Ovary (tissue), 9 donors: ENCODE results near the gene TRIM28. TPM values are rescaled to one million over a fixed set of nuclear protein-coding genes. Genes with fewer than 3 reads are reported as not detected.

Experiments used
- DNase-seq, 5 donors: peaks; one replicate each; pipeline ENCODE4 v3.0.0-alpha.2; 2019 to 2020
- H3K27ac ChIP-seq, 2 donors: fragments of 200-600 bp; one replicate each; pipeline versions ENCODE4 v1.5.1 to v1.8.0; 2019 to 2022
- H3K27me3 ChIP-seq: fragments of 200-600 bp; one replicate; pipeline ENCODE4 v1.8.0; 2022
- H3K36me3 ChIP-seq: fragments of 200-600 bp; sonication (generic); one replicate; pipeline ENCODE4 v1.5.1; 2019
- H3K4me1 ChIP-seq: one replicate; pipeline ENCODE4 v1.8.1; 2013; ENCODE audit warnings: mild to moderate bottlenecking, moderate library complexity; ENCODE audit not compliant: insufficient read depth
- H3K4me3 ChIP-seq: fragments of 200-600 bp; sonication (generic); one replicate; pipeline ENCODE4 v1.5.1; 2017
- H3K9me3 ChIP-seq, 2 donors: fragments of 200-600 bp in 1 of 2; sonication (generic) in 1 of 2; one replicate each; pipeline versions ENCODE4 v1.5.1 to v1.8.1; 2013 to 2019; ENCODE audit warnings: mild to moderate bottlenecking in 1 of 2, moderate library complexity in 1 of 2
- EP300 ChIP-seq: sonication (generic); formaldehyde crosslinking; IDR thresholded peaks from one replicate; pipeline ENCODE4 v1.6.1; 2017; ENCODE audit warnings: antibody characterized with exemption
- POLR2A ChIP-seq: fragments of 450-650 bp; IDR thresholded peaks from one replicate; pipeline ENCODE4 v1.6.1; 2017; ENCODE audit warnings: antibody characterized with exemption, mild to moderate bottlenecking, moderate library complexity
- WGBS, 3 donors: extraction: QIAGEN DNeasy Blood & Tissue Kit in 1 of 3; methylation state at CpG; one replicate each; pipeline versions ENCODE4 v1.1.5 to v1.1.7; 2013 to 2017; 5-methylcytosine and 5-hydroxymethylcytosine counted together
- intact Hi-C, 4 donors: fragments of 100-400 bp; cut with DNase I; formaldehyde crosslinking; loops; one replicate each; pipeline versions ENCODE4 v1.11.0 to v1.15.1; 2022 to 2023
- polyA plus RNA-seq, 2 donors: library from polyadenylated mRNA; stranded (reverse); fragments of 200-250 nt in 1 of 2; fragments of 350-450 nt in 1 of 2; fragmentation: Illumina TruSeq in 1 of 2; extraction: RNeasy Lipid Tissue Mini Kit (QIAGEN cat#74804) in 1 of 2; gene quantifications; one replicate each; pipeline ENCODE4 v1.2.3, GENCODE V29; 2013 to 2014
- total RNA-seq, 7 donors: library from RNA; depleted of rRNA in 2 of 7; stranded (reverse); fragments of >200 nt in 2 of 7; fragmentation: NEBNext Ultra II Directional in 3 of 7; extraction: Animal tissue kit (Norgen Biotek cat#: 25700) in 3 of 7; gene quantifications; one replicate each; pipeline versions ENCODE4 v1.1.0 to v1.2.4, GENCODE V29; 2016 to 2023
- TF ChIP-seq, protein P1 (sequence below), 3 donors: fragments of 450-650 bp in 2 of 3; fragments of 200-600 bp in 1 of 3; IDR thresholded peaks; one replicate each; pipeline versions ENCODE4 v1.5.1 to v1.8.0; 2016 to 2022; ENCODE audit warnings: antibody characterized with exemption in 3 of 3, mild to moderate bottlenecking in 1 of 3
- donor health status: DM: no; HTN: no; CAD: no; lungs with moderate emphysema.
- donor health status: DM: no; HTN: no; CAD: no.
- donor health status: Bipolar disorder and iron deficiency.
- donor health status: DM: yes; HTN: yes; CAD: no.
- donor health status: DM: no; HTN: no; CAD: no.
- donor health status: DM: yes; HTN: yes; CAD: no.

TRIM28 gene
- total and polyA plus RNA-seq, 9 donors, result 193 to 505 (median 317) TPM

DNA sequence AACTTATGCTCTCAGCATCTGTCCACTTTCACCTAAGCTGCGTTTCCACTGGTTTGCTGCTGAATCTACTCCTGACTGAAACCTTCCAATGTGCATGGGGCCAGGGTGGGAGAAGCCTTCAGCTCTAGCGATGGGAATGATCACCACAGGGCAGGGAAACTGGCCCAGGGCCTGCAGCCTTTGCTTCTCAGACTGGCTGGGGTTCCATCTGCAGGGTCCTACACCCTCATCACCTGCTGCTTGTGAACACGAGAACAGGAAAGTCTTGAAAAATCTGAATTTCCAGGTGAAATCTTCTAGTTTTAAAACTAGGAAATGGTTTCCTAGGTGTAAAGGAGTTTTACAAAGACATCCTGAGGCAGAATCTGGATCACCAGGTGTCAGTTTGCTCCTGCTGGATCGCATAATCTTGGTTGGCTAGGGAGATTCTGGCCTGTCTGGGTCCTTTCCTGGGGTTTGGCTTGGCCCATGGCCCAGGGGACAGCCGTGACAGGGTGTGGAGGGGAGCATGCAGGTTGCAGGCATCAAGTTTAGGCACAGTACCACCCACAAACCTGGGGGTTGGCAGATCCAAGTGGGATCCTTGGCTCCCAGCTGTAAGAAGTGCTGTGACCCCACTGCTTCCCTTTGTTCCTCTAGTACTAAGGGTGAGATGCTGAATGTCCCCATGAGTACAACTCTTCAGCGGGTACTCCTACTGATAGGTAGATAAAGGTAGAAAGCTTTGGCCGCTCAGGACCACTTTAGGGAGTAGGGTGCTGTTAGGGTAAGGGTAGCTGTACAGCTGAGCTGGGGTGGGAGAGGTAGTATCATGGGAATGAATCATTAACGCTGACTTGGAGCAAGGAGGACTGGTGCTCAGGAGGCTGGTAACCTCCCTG lies 16.4 kb downstream of the TRIM28 start:
- 67 to 79% (median 75%) methylated on average over 8 of the region's 8 CpGs for WGBS, 3 donors
- Histone ChIP-seq H3K36me3 (no peaks in the 10 kb centered on the region), H3K4me1 (peaks cover 25% of the 10 kb centered on the region), H3K27me3 (no peaks in the 10 kb centered on the region), H3K27ac (peak overlapping the region in 1 of 2 donors; percentile 99), H3K9me3 (no peaks in the 10 kb centered on the region), H3K4me3 (peak overlapping the region; percentile 70)
- intact Hi-C loops, result no loop called here
- DNase-seq, result peak; percentile 35 to 62 (median 50)
- TF ChIP-seq EP300, result no peak
- TF ChIP-seq, protein P1, sequence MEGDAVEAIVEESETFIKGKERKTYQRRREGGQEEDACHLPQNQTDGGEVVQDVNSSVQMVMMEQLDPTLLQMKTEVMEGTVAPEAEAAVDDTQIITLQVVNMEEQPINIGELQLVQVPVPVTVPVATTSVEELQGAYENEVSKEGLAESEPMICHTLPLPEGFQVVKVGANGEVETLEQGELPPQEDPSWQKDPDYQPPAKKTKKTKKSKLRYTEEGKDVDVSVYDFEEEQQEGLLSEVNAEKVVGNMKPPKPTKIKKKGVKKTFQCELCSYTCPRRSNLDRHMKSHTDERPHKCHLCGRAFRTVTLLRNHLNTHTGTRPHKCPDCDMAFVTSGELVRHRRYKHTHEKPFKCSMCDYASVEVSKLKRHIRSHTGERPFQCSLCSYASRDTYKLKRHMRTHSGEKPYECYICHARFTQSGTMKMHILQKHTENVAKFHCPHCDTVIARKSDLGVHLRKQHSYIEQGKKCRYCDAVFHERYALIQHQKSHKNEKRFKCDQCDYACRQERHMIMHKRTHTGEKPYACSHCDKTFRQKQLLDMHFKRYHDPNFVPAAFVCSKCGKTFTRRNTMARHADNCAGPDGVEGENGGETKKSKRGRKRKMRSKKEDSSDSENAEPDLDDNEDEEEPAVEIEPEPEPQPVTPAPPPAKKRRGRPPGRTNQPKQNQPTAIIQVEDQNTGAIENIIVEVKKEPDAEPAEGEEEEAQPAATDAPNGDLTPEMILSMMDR (IDR thresholded peaks at IDR 0.05), result no peak
- TF ChIP-seq POLR2A, result no peak

DNA sequence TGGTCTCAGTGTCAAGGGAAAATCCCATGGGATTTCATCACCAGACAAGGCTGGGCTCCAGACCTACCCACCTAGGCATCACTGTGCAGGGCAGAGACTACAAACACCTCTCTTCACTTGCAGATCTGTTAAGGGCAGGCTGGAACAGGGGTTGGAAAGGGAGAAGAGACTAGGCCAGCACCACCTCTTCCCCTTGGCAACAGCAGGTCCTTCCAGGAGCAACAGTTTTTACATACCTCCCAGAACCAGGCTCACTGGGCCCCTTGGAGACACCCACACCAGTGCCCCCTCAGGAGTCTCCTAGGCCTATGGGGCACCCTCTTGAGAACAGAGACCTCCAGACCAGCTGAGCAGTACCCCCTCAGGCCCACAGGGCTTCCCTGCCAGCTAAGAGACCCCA lies 17.1 kb downstream of the TRIM28 start:
- peak in 2 of 5 donors; percentile 28 to 34 for DNase-seq
- H3K36me3 ChIP-seq, result no peaks in the 10 kb centered on the region

DNA sequence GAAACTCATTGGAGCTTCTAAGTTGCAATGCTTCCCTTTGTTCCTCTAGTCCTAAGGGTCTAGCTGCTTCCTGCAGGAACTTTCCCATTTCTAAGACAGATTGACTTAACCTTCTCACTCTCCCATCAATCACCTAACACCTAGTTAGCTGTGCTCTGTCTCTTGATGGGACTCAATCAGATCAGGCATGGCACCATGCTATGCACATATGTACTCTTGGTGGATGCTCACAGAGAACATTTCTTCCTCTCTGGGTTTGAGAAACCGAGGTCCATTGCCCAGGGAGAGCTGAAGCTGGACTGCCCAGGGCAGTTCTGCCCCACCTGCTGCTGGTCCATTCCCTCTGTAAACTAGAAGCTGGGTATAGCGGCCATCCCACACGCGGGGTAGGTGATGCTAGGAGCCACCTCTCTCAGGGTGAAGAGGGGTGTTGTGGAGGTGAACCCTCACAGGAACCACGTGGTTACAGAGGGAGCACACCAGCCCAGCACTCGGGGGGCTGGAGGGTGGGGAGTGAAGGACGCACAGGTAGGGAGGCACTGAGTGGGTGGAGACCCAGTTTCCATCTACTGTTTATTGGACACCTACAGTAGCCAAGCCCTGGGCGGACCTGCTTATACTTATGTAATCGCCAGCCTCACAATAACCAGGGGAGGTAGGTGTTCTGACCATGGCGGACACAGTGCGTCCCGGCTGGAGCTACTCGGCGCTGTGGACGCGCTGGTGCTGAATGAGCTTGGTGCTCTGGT lies 17.7 kb downstream of the TRIM28 start:
- intact Hi-C loops, result no loop called here
- Histone ChIP-seq H3K4me3 (peak overlapping the region; percentile 37), H3K27me3 (no peaks in the 10 kb centered on the region), H3K36me3 (no peaks in the 10 kb centered on the region), H3K9me3 (no peaks in the 10 kb centered on the region), H3K4me1 (peaks cover 21% of the 10 kb centered on the region), H3K27ac (peak overlapping the region; percentile 9 to 75)
- no peak for DNase-seq
- TF ChIP-seq EP300 (no peak), POLR2A (no peak)
- TF ChIP-seq, protein P1 (IDR thresholded peaks at IDR 0.05), result no peak
- WGBS, 3 donors, result 39 to 65% (median 45%) methylated on average over 16 of the region's 16 CpGs

More for the DNA sequence above, 17.1 kb downstream of the TRIM28 start:
- TF ChIP-seq, protein P1 (IDR thresholded peaks at IDR 0.05), result no peak
- no peak for TF ChIP-seq EP300
- no peak for TF ChIP-seq POLR2A
- H3K4me1 ChIP-seq, result peaks cover 21% of the 10 kb centered on the region
- no peaks in the 10 kb centered on the region for H3K27me3 ChIP-seq
- H3K4me3 ChIP-seq, result no peak overlapping the region
- intact Hi-C loops, result no loop called here
- H3K27ac ChIP-seq, result no peak overlapping the region
- H3K9me3 ChIP-seq, result no peaks in the 10 kb centered on the region

DNA sequence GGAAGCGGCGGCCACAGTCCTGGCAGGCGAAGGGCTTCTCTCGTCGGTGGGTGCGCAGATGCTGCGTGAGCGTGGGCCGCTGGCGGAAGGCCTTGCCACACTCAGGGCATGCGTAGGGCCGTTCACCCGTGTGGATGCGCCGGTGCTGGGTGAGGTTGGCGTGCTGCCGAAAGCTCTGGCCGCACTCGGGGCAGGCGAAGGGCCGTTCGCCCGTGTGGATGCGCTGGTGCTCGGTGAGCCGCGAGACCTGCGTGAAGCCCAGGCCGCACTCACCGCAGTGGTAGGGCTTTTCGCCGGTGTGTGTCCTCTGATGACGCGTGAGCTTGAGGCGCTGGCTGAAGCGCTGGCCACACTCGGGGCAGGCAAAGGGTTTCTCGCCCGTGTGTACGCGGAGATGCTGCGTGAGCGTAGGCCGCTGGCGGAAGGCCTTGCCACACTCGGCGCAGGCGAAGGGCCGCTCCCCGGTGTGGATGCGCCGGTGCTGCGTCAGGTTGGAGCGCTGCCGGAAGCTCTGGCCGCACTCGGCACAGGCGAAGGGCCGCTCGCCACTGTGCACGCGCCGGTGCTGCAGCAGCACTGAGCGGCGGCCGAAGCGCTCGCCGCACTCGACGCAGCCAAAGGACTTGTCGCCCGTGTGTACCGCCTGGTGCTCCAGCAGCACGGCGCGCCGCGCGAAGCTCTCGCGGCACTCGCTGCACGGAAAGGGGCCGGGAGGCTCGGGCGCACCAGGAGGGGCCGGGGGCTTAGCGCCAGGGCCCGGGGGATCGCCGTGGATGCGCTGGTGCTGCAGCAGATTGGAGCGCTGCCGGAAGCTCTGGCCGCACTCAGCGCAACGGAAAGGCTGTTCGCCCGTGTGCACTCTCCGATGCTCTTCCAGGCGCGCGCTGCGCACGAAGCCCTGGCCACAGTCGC lies 18.5 kb downstream of the TRIM28 start:
- Histone ChIP-seq H3K36me3 (no peaks in the 10 kb centered on the region), H3K27ac (peak overlapping the region; percentile 9 to 75), H3K9me3 (no peaks in the 10 kb centered on the region), H3K4me1 (peaks cover 21% of the 10 kb centered on the region), H3K27me3 (no peaks in the 10 kb centered on the region), H3K4me3 (peak overlapping the region; percentile 37)
- TF ChIP-seq, protein P1 (IDR thresholded peaks at IDR 0.05), result no peak
- TF ChIP-seq EP300 (no peak), POLR2A (no peak)
- DNase-seq, result peak; percentile 58 to 83 (median 75)
- intact Hi-C loops, result no loop called here
- WGBS, 3 donors, result 2 to 11% (median 3%) methylated on average over 69 to 107 of the region's 107 CpGs
